IPS-18a (cell line): Measurements from ENCODE around the gene KCNAB2.

Experiments used
- H3K27ac ChIP-seq: one replicate; pipeline ENCODE4 v1.5.1; 2013; ENCODE audit warnings: low read length
- H3K27me3 ChIP-seq: one replicate; pipeline ENCODE4 v1.6.1; 2013; ENCODE audit warnings: mild to moderate bottlenecking, low read length; ENCODE audit not compliant: control insufficient read depth, insufficient read depth
- H3K36me3 ChIP-seq: one replicate; pipeline ENCODE4 v1.6.1; 2013; ENCODE audit warnings: low read depth, low read length; ENCODE audit not compliant: control insufficient read depth
- H3K4me1 ChIP-seq: one replicate; pipeline ENCODE4 v1.6.1; 2013; ENCODE audit warnings: low read depth, low read length; ENCODE audit not compliant: control insufficient read depth
- H3K4me3 ChIP-seq: one replicate; pipeline ENCODE4 v1.5.1; 2013; ENCODE audit warnings: low read length
- H3K9ac ChIP-seq: one replicate; pipeline ENCODE4 v1.6.1; 2013; ENCODE audit warnings: mild to moderate bottlenecking, low read length, moderate library complexity
- H3K9me3 ChIP-seq: one replicate; pipeline ENCODE4 v1.6.1; 2013; ENCODE audit warnings: low read depth, low read length; ENCODE audit not compliant: control insufficient read depth

The KCNAB2 gene

GRCh38 chr1:6094801-6095505 is 49.3 kb downstream of the KCNAB2 start:
- H3K27me3 ChIP-seq = no peaks in the 10 kb centered on the region

GRCh38 chr1:6095511-6096242 is 50.0 kb downstream of the KCNAB2 start:
- Histone ChIP-seq H3K9me3 (no peaks in the 10 kb centered on the region), H3K27me3 (no peaks in the 10 kb centered on the region), H3K4me1 (no peaks in the 10 kb centered on the region), H3K4me3 (no peak overlapping the region), H3K27ac (no peak overlapping the region), H3K36me3 (no peaks in the 10 kb centered on the region), H3K9ac (no peak overlapping the region)

More at GRCh38 chr1:6094801-6095505, 49.3 kb downstream of the KCNAB2 start:
- no peak overlapping the region for H3K27ac ChIP-seq
- no peaks in the 10 kb centered on the region for H3K9me3 ChIP-seq
- no peaks in the 10 kb centered on the region for H3K4me1 ChIP-seq
- no peak overlapping the region for H3K4me3 ChIP-seq
- H3K9ac ChIP-seq = no peak overlapping the region
- no peaks in the 10 kb centered on the region for H3K36me3 ChIP-seq

- Histone ChIP-seq H3K9ac (no peak overlapping the region), H3K27ac (no peak overlapping the region), H3K9me3 (no peaks in the 10 kb centered on the region), H3K27me3 (no peaks in the 10 kb centered on the region), H3K4me1 (no peaks in the 10 kb centered on the region), H3K36me3 (no peaks in the 10 kb centered on the region), H3K4me3 (no peak overlapping the region)
These were observed 50.8 kb downstream of the KCNAB2 start for GRCh38 chr1:6096243-6097116.

GRCh38 chr1:6097117-6097595 is 51.5 kb downstream of the KCNAB2 start:
- Histone ChIP-seq H3K4me1 (no peaks in the 10 kb centered on the region), H3K4me3 (no peak overlapping the region), H3K27me3 (no peaks in the 10 kb centered on the region), H3K9ac (no peak overlapping the region), H3K9me3 (no peaks in the 10 kb centered on the region), H3K27ac (no peak overlapping the region), H3K36me3 (no peaks in the 10 kb centered on the region)

- no peaks in the 10 kb centered on the region for H3K4me1 ChIP-seq
- H3K9ac ChIP-seq = no peak overlapping the region
- H3K27me3 ChIP-seq = no peaks in the 10 kb centered on the region
- no peaks in the 10 kb centered on the region for H3K36me3 ChIP-seq
- no peak overlapping the region for H3K27ac ChIP-seq
- no peaks in the 10 kb centered on the region for H3K9me3 ChIP-seq
- H3K4me3 ChIP-seq = no peak overlapping the region
These were observed 52.1 kb downstream of the KCNAB2 start for GRCh38 chr1:6097824-6098223.

- Histone ChIP-seq H3K36me3 (no peaks in the 10 kb centered on the region), H3K9ac (no peak overlapping the region), H3K27ac (no peak overlapping the region), H3K4me1 (no peaks in the 10 kb centered on the region), H3K27me3 (no peaks in the 10 kb centered on the region), H3K4me3 (no peak overlapping the region), H3K9me3 (no peaks in the 10 kb centered on the region)
These were observed 52.9 kb downstream of the KCNAB2 start for GRCh38 chr1:6098303-6099215.

- H3K4me3 ChIP-seq = no peak overlapping the region
- no peaks in the 10 kb centered on the region for H3K36me3 ChIP-seq
- no peak overlapping the region for H3K27ac ChIP-seq
- H3K9me3 ChIP-seq = no peaks in the 10 kb centered on the region
- no peaks in the 10 kb centered on the region for H3K4me1 ChIP-seq
- H3K27me3 ChIP-seq = no peaks in the 10 kb centered on the region
- H3K9ac ChIP-seq = no peak overlapping the region
These were observed 53.6 kb downstream of the KCNAB2 start for GRCh38 chr1:6099297-6099696.

- H3K27ac ChIP-seq = no peak overlapping the region
- H3K9ac ChIP-seq = no peak overlapping the region
- H3K4me1 ChIP-seq = no peaks in the 10 kb centered on the region
- no peaks in the 10 kb centered on the region for H3K36me3 ChIP-seq
- H3K4me3 ChIP-seq = no peak overlapping the region
- no peaks in the 10 kb centered on the region for H3K9me3 ChIP-seq
- no peaks in the 10 kb centered on the region for H3K27me3 ChIP-seq
These were observed 54.4 kb downstream of the KCNAB2 start for GRCh38 chr1:6099787-6100765.

GRCh38 chr1:6100861-6101783 is 55.4 kb downstream of the KCNAB2 start:
- no peak overlapping the region for H3K27ac ChIP-seq
- no peak overlapping the region for H3K9ac ChIP-seq
- no peak overlapping the region for H3K4me3 ChIP-seq
- no peaks in the 10 kb centered on the region for H3K36me3 ChIP-seq
- no peaks in the 10 kb centered on the region for H3K9me3 ChIP-seq
- no peaks in the 10 kb centered on the region for H3K27me3 ChIP-seq
- H3K4me1 ChIP-seq = no peaks in the 10 kb centered on the region
